ENCODE results near the gene ZNF827.

Gene ZNF827

GRCh38 chr4:145824463-145824862 is 114.2 kb downstream of the ZNF827 start:
- DNase-seq = no peak

- DNase-seq = no peak
These were observed 114.9 kb downstream of the ZNF827 start for GRCh38 chr4:145823743-145824142.

- no peak for DNase-seq
These were observed 116.0 kb downstream of the ZNF827 start for GRCh38 chr4:145822581-145822980.

GRCh38 chr4:145822181-145822580 is 116.4 kb downstream of the ZNF827 start:
- no peak for DNase-seq

- no peak for DNase-seq
These were observed 116.9 kb downstream of the ZNF827 start for GRCh38 chr4:145821766-145822165.

GRCh38 chr4:145820407-145820806 is 118.2 kb downstream of the ZNF827 start:
- DNase-seq = no peak

GRCh38 chr4:145819853-145820181 is 118.8 kb downstream of the ZNF827 start:
- no peak for DNase-seq

- no peak for DNase-seq
These were observed 119.3 kb downstream of the ZNF827 start for GRCh38 chr4:145819101-145819852.

GRCh38 chr4:145818011-145818410 is 120.6 kb downstream of the ZNF827 start:
- no peak for DNase-seq

GRCh38 chr4:145816091-145816490 is 122.5 kb downstream of the ZNF827 start:
- DNase-seq = no peak

GRCh38 chr4:145815626-145816025 is 123.0 kb downstream of the ZNF827 start:
- no peak for DNase-seq

GRCh38 chr4:145815027-145815612 is 123.5 kb downstream of the ZNF827 start:
- DNase-seq = no peak

- no peak for DNase-seq
These were observed 124.4 kb downstream of the ZNF827 start for GRCh38 chr4:145814246-145814645.

GRCh38 chr4:145812919-145813318 is 125.7 kb downstream of the ZNF827 start:
- DNase-seq = no peak

GRCh38 chr4:145808848-145809512 is 129.6 kb downstream of the ZNF827 start:
- no peak for DNase-seq

GRCh38 chr4:145808021-145808650 is 130.5 kb downstream of the ZNF827 start:
- DNase-seq = no peak

GRCh38 chr4:145805490-145805889 is 133.1 kb downstream of the ZNF827 start:
- DNase-seq = no peak

- DNase-seq = no peak
These were observed 134.5 kb downstream of the ZNF827 start for GRCh38 chr4:145804116-145804515.

- DNase-seq = no peak
These were observed 139.4 kb downstream of the ZNF827 start for GRCh38 chr4:145799223-145799622.

- DNase-seq = no peak
These were observed 141.3 kb downstream of the ZNF827 start for GRCh38 chr4:145797278-145797677.

- no peak for DNase-seq
These were observed 142.3 kb downstream of the ZNF827 start for GRCh38 chr4:145796346-145796745.

GRCh38 chr4:145795521-145795920 is 143.1 kb downstream of the ZNF827 start:
- DNase-seq = no peak

- no peak for DNase-seq
These were observed 146.2 kb downstream of the ZNF827 start for GRCh38 chr4:145792429-145792828.

GRCh38 chr4:145791988-145792387 is 146.6 kb downstream of the ZNF827 start:
- DNase-seq = no peak

All from activated CD4-positive, alpha-beta T cell treated with anti-CD3 and anti-CD28 coated beads for 1 hour (primary cell).